Measurements from ENCODE around the gene CSNK1G1. TPM values are rescaled to one million over a fixed set of nuclear protein-coding genes. Genes with fewer than 3 reads are reported as not detected.

The CSNK1G1 gene
- total and polyA plus RNA-seq, 2 of the 4 experiments (the other 2 are of a cell fraction): 7.4 to 29.4 TPM

DNA sequence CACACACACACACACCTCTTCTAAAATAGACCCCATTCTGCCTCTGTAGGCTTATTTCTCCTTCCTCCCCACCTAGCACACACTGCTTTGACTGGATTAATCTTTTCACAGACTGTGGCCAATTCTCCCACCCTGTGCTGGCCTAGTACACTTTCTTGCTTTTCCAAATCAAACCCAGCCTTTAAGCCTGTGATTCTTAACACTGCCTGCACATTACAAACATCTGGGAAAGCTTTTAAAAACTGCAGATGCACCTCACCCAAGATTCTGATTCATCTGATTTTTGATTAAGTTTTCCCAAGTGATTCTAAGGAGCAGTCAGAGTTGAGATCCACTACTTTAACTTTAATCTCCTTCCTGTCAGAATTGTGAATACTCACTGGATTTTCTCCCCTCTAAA lies 12.8 kb downstream of the CSNK1G1 start:
- BruUV-seq (replicated peaks): no TSS peak
- H3K27ac ChIP-seq (ENCODE audit: insufficient read depth, low read length): peak overlapping the region; percentile 50; the same call in 1 of the 2 replicates
- peak overlapping the region; percentile 22 to 31; a peak in 2 of 4 replicates for H4K8ac ChIP-seq (ENCODE audit: low read depth in 2 of 2, low read length in 2 of 2)
- H2AK9ac ChIP-seq (replicated peaks; ENCODE audit: low read depth, low read length, poor library complexity): no peak overlapping the region
- H3K9me3 ChIP-seq (ENCODE audit: control insufficient read depth, insufficient read depth, low read length): no peaks in the 10 kb centered on the region
- peaks cover 4% of the 10 kb centered on the region; the same call in 1 of the 2 replicates for H3K36me3 ChIP-seq (ENCODE audit: control insufficient read depth, insufficient read depth, low read length)
- H3K27me3 ChIP-seq (ENCODE audit: control insufficient read depth, insufficient read depth, low read length): no peaks in the 10 kb centered on the region
- intact Hi-C loops (cut with micrococcal nuclease): loop anchor here (10.0 kb wide), 1 partner anchor 58 kb away; no protein-coding TSS in a partner anchor
- peak overlapping the region; percentile 56 for H3K18ac ChIP-seq (ENCODE audit: low read depth, low read length)
- peak overlapping the region; percentile 32; the same call in 1 of the 2 replicates for H2BK20ac ChIP-seq (ENCODE audit: low read depth, low read length)
- ChIA-PET CTCF (no interaction called here), POLR2A (ENCODE audit: unreplicated experiment) (no interaction called here)
- no peak overlapping the region for H3K56ac ChIP-seq (ENCODE audit: extremely low read depth, insufficient read depth, low read length)
- H2AFZ ChIP-seq (replicated peaks; ENCODE audit: low read length, poor library complexity): no peak overlapping the region
- peak overlapping the region; percentile 71; the same call in 1 of the 2 replicates for H3K23ac ChIP-seq (ENCODE audit: low read depth, low read length)
- 0 out of 2 replicates have a peak overlapping the region, but pooled peaks have one; percentile 24 for H3K4ac ChIP-seq (ENCODE audit: low read depth, low read length)
- H4K91ac ChIP-seq (ENCODE audit: insufficient read depth, low read depth, low read length): 0 out of 2 replicates have a peak overlapping the region, but pooled peaks have one; percentile 10
- dilution Hi-C loops (cut with HindIII; ENCODE audit: low sequenced_read_pairs, unreplicated experiment): no loop called here
- no peak overlapping the region for H3K4me3 ChIP-seq (ENCODE audit: insufficient read depth, low read depth, low read length)
- H3K4me2 ChIP-seq (ENCODE audit: low read depth, low read length): peak overlapping the region; percentile 36; the same call in 1 of the 2 replicates
- H4K5ac ChIP-seq (ENCODE audit: low read depth, low read length): no peak overlapping the region
- H4K20me1 ChIP-seq (ENCODE audit: insufficient read depth, low read length): peaks cover 10% of the 10 kb centered on the region; the same call in 1 of the 2 replicates
- ATAC-seq (ENCODE audit: low read depth) (peak; percentile 24; the same call in 1 of the 2 replicates), DNase-seq (peak; percentile 37)
- in situ Hi-C loops (cut with MboI; ENCODE audit: low sequenced_read_pairs): no loop called here
- H2BK15ac ChIP-seq (ENCODE audit: low read depth, low read length): no peak overlapping the region
- H3K14ac ChIP-seq (replicated peaks; ENCODE audit: low read depth, low read length): peak overlapping the region; percentile 64
- H3K79me1 ChIP-seq (ENCODE audit: low read depth in 1 of 2, low read length in 2 of 2): peaks cover 26 to 60% of the 10 kb centered on the region in 2 experiments
- peak overlapping the region; percentile 50; the same call in 1 of the 2 replicates for H3K9ac ChIP-seq (ENCODE audit: low read depth, low read length)
- H2AK5ac ChIP-seq (ENCODE audit: low read depth, low read length): peak overlapping the region; percentile 59; the same call in 1 of the 2 replicates
- peak overlapping the region; percentile 10; the same call in 1 of the 2 replicates for H2BK120ac ChIP-seq (ENCODE audit: low read depth, low read length)
- H2BK5ac ChIP-seq (ENCODE audit: low read depth, low read length, poor library complexity, severe bottlenecking): peak overlapping the region; percentile 46
- H3K4me1 ChIP-seq (ENCODE audit: control insufficient read depth, insufficient read depth, low read length): peaks cover 8% of the 10 kb centered on the region
- TF ChIP-seq MAFK (IDR thresholded peaks at IDR 0.05; ENCODE audit: low read depth, low read length): no peak
- TF ChIP-seq SMC3 (IDR thresholded peaks at IDR 0.05; ENCODE audit: low read depth, low read length): no peak
- no peak for TF ChIP-seq FOS (IDR thresholded peaks at IDR 0.05; ENCODE audit: low read depth, low read length)
- TF ChIP-seq, protein P1, sequence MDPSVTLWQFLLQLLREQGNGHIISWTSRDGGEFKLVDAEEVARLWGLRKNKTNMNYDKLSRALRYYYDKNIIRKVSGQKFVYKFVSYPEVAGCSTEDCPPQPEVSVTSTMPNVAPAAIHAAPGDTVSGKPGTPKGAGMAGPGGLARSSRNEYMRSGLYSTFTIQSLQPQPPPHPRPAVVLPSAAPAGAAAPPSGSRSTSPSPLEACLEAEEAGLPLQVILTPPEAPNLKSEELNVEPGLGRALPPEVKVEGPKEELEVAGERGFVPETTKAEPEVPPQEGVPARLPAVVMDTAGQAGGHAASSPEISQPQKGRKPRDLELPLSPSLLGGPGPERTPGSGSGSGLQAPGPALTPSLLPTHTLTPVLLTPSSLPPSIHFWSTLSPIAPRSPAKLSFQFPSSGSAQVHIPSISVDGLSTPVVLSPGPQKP (IDR thresholded peaks at IDR 0.05; ENCODE audit: borderline replicate concordance, low read depth, low read length): no peak
- TF ChIP-seq, protein P2, sequence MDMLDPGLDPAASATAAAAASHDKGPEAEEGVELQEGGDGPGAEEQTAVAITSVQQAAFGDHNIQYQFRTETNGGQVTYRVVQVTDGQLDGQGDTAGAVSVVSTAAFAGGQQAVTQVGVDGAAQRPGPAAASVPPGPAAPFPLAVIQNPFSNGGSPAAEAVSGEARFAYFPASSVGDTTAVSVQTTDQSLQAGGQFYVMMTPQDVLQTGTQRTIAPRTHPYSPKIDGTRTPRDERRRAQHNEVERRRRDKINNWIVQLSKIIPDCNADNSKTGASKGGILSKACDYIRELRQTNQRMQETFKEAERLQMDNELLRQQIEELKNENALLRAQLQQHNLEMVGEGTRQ (IDR thresholded peaks at IDR 0.05; ENCODE audit: low read depth, low read length): no peak
- 0 out of 2 replicates have a peak, but pooled peaks cover 2% of the 10 kb centered on the region for H3K9me1 ChIP-seq (ENCODE audit: insufficient read depth, low read length)
